SK-N-SH (cell line): ENCODE results near the gene SRXN1. TPM values are rescaled to one million over a fixed set of nuclear protein-coding genes. Genes with fewer than 3 reads are reported as not detected.

Experiments used
- CTCF ChIA-PET: fragments of 300-600, 350-600 bp; formaldehyde crosslinking; extraction: SDS; loops from one replicate; lab custom pipeline; 2021; lab: Yijun Ruan, JAX
- POLR2A ChIA-PET: fragments of 350-600 bp; sonication (Branson Sonifier 250); formaldehyde crosslinking; extraction: SDS; loops from one replicate; lab custom pipeline; 2020; ENCODE audit warnings: antibody characterized with exemption, inconsistent platforms; lab: Yijun Ruan, JAX
- DNase-seq: peaks from one replicate; pipeline ENCODE4 v3.0.0; 2012
- H2AFZ ChIP-seq: fragments of 200-600 bp; sonication (generic); 2 replicates; pipeline ENCODE4 v1.8.1; 2016; ENCODE audit warnings: antibody characterized with exemption, mild to moderate bottlenecking, low read depth
- H3F3A ChIP-seq: fragments of 200-600 bp; sonication (generic); replicated peaks from 2 replicates; pipeline ENCODE3; 2016; ENCODE audit warnings: antibody characterized with exemption, mild to moderate bottlenecking; ENCODE audit not compliant: insufficient read depth
- H3K27ac ChIP-seq, 2 experiments: fragments of 200-500 bp in 1 of 2; fragments of 200-600 bp in 1 of 2; sonication (Bioruptor generic) in 1 of 2; sonication (generic), shearing (Covaris generic) in 1 of 2; 2 replicates each; pipeline versions ENCODE4 v1.5.1 to v1.6.1; 2014 to 2016; ENCODE audit warnings: low read depth in 2 of 2, inconsistent platforms in 1 of 2, low read length in 1 of 2, mild to moderate bottlenecking in 1 of 2, mixed read lengths in 1 of 2
- H3K27me3 ChIP-seq: fragments of 200-600 bp; sonication (generic), shearing (Covaris generic); 2 replicates; pipeline ENCODE4 v1.6.1; 2016; ENCODE audit warnings: mixed run types; ENCODE audit not compliant: insufficient read depth
- H3K36me3 ChIP-seq, 2 experiments: fragments of 200-500 bp in 1 of 2; fragments of 200-600 bp in 1 of 2; sonication (Bioruptor generic) in 1 of 2; sonication (generic) in 1 of 2; replicated peaks in 1 of 2; 2 replicates each; pipeline versions ENCODE3 to v1.5.1; 2014 to 2016; ENCODE audit warnings: low read length in 1 of 2, mild to moderate bottlenecking in 1 of 2; ENCODE audit not compliant: insufficient read depth in 2 of 2, control insufficient read depth in 1 of 2
- H3K4me1 ChIP-seq, 2 experiments: fragments of 200-500 bp in 1 of 2; fragments of 200-600 bp in 1 of 2; sonication (Bioruptor generic) in 1 of 2; sonication (generic), shearing (Covaris generic) in 1 of 2; 2 replicates each; pipeline versions ENCODE4 v1.5.1 to v1.6.1; 2014 to 2016; ENCODE audit warnings: low read depth in 1 of 2, low read length in 1 of 2, mixed run types in 1 of 2; ENCODE audit not compliant: insufficient read depth in 2 of 2, control insufficient read depth in 1 of 2
- H3K4me2 ChIP-seq: fragments of 200-600 bp; sonication (generic), shearing (Covaris generic); 2 replicates; pipeline ENCODE4 v1.6.1; 2017; ENCODE audit warnings: mixed run types
- H3K4me3 ChIP-seq, 2 experiments: fragments of 200-500 bp in 1 of 2; fragments of 200-600 bp in 1 of 2; sonication (Bioruptor generic) in 1 of 2; sonication (generic), shearing (Covaris generic) in 1 of 2; 2 replicates each; pipeline versions ENCODE4 v1.5.1 to v1.8.1; 2014 to 2016; ENCODE audit warnings: low read depth in 2 of 2, inconsistent platforms in 1 of 2, low read length in 1 of 2, mild to moderate bottlenecking in 1 of 2, mixed read lengths in 1 of 2, moderate library complexity in 1 of 2
- H3K79me2 ChIP-seq: fragments of 200-600 bp; sonication (generic); 2 replicates; pipeline ENCODE4 v1.8.1; 2017; ENCODE audit warnings: mild to moderate bottlenecking; ENCODE audit not compliant: insufficient read depth
- H3K9ac ChIP-seq: fragments of 200-600 bp; sonication (generic); 2 replicates; pipeline ENCODE4 v1.6.1; 2017; ENCODE audit warnings: mixed run types
- H3K9me2 ChIP-seq: fragments of 200-600 bp; sonication (generic); 2 replicates; pipeline ENCODE4 v1.6.1; 2017; ENCODE audit warnings: mixed run types
- H3K9me3 ChIP-seq: fragments of 200-600 bp; sonication (generic); 2 replicates; pipeline ENCODE4 v1.6.1; 2017; ENCODE audit warnings: mixed run types, mild to moderate bottlenecking, moderate library complexity
- H4K20me1 ChIP-seq: fragments of 200-600 bp; sonication (generic); 2 replicates; pipeline ENCODE4 v1.6.1; 2017; ENCODE audit warnings: mild to moderate bottlenecking, mixed run types; ENCODE audit not compliant: insufficient read depth
- CHD2 ChIP-seq: fragments of 150-350 bp; IDR thresholded peaks from 2 replicates; pipeline ENCODE4 v1.6.1; 2018; ENCODE audit warnings: low read length; ENCODE audit not compliant: partially characterized antibody
- ELF1 ChIP-seq: IDR thresholded peaks from 2 replicates; pipeline ENCODE4 v1.4.0; 2012
- FOSL2 ChIP-seq: IDR thresholded peaks from 2 replicates; pipeline ENCODE4 v1.4.0; 2012; ENCODE audit warnings: low read depth, mild to moderate bottlenecking, moderate library complexity, borderline replicate concordance
- GATA2 ChIP-seq: sonication (generic); formaldehyde crosslinking; IDR thresholded peaks from 2 replicates; pipeline ENCODE4 v1.5.0; 2020; ENCODE audit warnings: mild to moderate bottlenecking, missing genetic modification reagents
- JUND ChIP-seq: IDR thresholded peaks from 2 replicates; pipeline ENCODE4 v1.4.0; 2012
- MEF2A ChIP-seq: IDR thresholded peaks from 2 replicates; pipeline ENCODE4 v1.4.0; 2012; ENCODE audit warnings: low read depth, borderline replicate concordance
- MXI1 ChIP-seq: IDR thresholded peaks from 2 replicates; pipeline ENCODE4 v1.6.1; 2012; ENCODE audit warnings: mild to moderate bottlenecking, low read depth, low read length, improper control_type of control experiment
- RXRA ChIP-seq: IDR thresholded peaks from 2 replicates; pipeline ENCODE4 v1.4.0; 2012; ENCODE audit warnings: low read depth, mild to moderate bottlenecking, borderline replicate concordance
- SIN3A ChIP-seq: IDR thresholded peaks from 2 replicates; pipeline ENCODE4 v1.6.1; 2012; ENCODE audit warnings: low read depth, mild to moderate bottlenecking, low read length, moderate library complexity, borderline replicate concordance
- SMC3 ChIP-seq: IDR thresholded peaks from 2 replicates; pipeline ENCODE4 v1.6.1; 2012; ENCODE audit warnings: low read depth, low read length, improper control_type of control experiment
- TAF1 ChIP-seq: IDR thresholded peaks from 2 replicates; pipeline ENCODE4 v1.6.1; 2012; ENCODE audit warnings: low read depth, mild to moderate bottlenecking, low read length, moderate library complexity, borderline replicate concordance
- TCF12 ChIP-seq: IDR thresholded peaks from 2 replicates; pipeline ENCODE4 v1.4.0; 2012
- WGBS: methylation state at CpG from one replicate; pipeline ENCODE4 v1.1.6; 2017; ENCODE audit warnings: low lambda C conversion rate; 5-methylcytosine and 5-hydroxymethylcytosine counted together
- polyA plus RNA-seq, 3 experiments: library from polyadenylated mRNA; depleted of rRNA; stranded (reverse); fragments of >200 nt; gene quantifications; 2 replicates each; pipeline ENCODE4 v1.2.3, GENCODE V29; 2012
- TF ChIP-seq, protein P1 (sequence below): IDR thresholded peaks from 2 replicates; pipeline ENCODE4 v1.4.0; 2012; ENCODE audit warnings: low read depth, borderline replicate concordance
- TF ChIP-seq, protein P2 (sequence below): fragments of 200-600 bp; sonication (generic); IDR thresholded peaks from 2 replicates; pipeline ENCODE4 v1.6.1; 2017; ENCODE audit warnings: antibody characterized with exemption, mild to moderate bottlenecking, moderate library complexity

The SRXN1 gene
- polyA plus RNA-seq, 1 of the 3 experiments (the other 2 are of a cell fraction) = 26.2 TPM

DNA sequence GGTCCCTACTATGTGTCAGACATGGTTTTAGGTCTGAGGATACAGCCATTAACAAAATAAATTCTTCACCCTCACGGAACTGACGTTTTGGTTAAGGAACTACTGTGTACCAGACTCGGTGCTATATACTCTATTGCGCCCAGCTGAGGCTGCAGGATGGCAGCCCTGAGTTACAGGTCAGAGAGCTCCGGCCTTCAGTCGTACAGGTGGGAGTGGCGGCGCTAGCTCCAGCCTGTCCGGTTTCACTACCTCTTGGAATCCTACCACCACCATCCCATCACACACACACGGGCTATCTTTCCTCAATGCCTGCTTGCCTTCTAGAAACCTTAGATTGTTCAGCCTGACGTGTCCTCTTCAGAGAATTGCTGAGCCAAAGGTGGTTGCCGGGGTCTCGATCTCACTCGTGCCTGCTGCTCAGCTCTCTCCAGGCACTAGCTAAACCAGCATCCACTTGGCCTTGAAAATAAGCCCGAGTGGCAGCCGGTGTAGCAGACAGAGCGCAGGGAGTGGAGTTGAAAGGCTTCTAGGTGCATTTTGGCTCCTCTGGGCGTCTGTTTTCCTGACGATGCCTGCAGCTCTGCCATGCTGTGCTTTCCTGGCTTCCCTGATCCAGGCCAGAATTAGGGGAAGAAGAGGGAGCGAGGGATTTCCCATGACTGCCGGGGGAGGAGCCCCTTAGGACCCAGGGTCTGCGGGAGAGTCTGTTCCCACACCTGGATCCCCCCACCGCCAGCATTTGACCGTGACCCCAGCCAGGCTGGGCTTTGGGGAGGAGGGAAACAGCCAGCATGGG is 41.8 kb downstream of the SRXN1 start:
- Histone ChIP-seq H3K27me3 (peaks cover 39% of the 10 kb centered on the region), H3K9me2 (no peaks in the 10 kb centered on the region), H3K4me3 (no peak overlapping the region), H3K4me1 (peaks cover 0 to 8% of the 10 kb centered on the region in 2 experiments; a peak in 1 of 4 replicates), H4K20me1 (no peaks in the 10 kb centered on the region), H3K9ac (no peak overlapping the region), H3K36me3 (no peaks in the 10 kb centered on the region), H3K9me3 (no peaks in the 10 kb centered on the region), H3K27ac (no peak overlapping the region), H3K4me2 (no peak overlapping the region), H3K79me2 (no peaks in the 10 kb centered on the region), H3F3A (no peaks in the 10 kb centered on the region), H2AFZ (no peak overlapping the region)
- WGBS = 61% methylated on average over 21 of the region's 24 CpGs
- TF ChIP-seq FOSL2 (no peak), GATA2 (CRISPR knock-in tag) (no peak), ELF1 (no peak), MXI1 (no peak), CHD2 (no peak), TCF12 (no peak), JUND (no peak), SMC3 (no peak), MEF2A (no peak), TAF1 (no peak), RXRA (no peak), SIN3A (no peak)
- TF ChIP-seq, protein P1, sequence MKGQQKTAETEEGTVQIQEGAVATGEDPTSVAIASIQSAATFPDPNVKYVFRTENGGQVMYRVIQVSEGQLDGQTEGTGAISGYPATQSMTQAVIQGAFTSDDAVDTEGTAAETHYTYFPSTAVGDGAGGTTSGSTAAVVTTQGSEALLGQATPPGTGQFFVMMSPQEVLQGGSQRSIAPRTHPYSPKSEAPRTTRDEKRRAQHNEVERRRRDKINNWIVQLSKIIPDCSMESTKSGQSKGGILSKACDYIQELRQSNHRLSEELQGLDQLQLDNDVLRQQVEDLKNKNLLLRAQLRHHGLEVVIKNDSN = no peak
- TF ChIP-seq, protein P2, sequence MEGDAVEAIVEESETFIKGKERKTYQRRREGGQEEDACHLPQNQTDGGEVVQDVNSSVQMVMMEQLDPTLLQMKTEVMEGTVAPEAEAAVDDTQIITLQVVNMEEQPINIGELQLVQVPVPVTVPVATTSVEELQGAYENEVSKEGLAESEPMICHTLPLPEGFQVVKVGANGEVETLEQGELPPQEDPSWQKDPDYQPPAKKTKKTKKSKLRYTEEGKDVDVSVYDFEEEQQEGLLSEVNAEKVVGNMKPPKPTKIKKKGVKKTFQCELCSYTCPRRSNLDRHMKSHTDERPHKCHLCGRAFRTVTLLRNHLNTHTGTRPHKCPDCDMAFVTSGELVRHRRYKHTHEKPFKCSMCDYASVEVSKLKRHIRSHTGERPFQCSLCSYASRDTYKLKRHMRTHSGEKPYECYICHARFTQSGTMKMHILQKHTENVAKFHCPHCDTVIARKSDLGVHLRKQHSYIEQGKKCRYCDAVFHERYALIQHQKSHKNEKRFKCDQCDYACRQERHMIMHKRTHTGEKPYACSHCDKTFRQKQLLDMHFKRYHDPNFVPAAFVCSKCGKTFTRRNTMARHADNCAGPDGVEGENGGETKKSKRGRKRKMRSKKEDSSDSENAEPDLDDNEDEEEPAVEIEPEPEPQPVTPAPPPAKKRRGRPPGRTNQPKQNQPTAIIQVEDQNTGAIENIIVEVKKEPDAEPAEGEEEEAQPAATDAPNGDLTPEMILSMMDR = no peak
- ChIA-PET POLR2A (no interaction called here), CTCF (interaction anchor here (0.9 to 1.9 kb wide), 6 partner anchors 8 to 128 kb away, joined by 3 to 9 read pairs (median 5); no protein-coding TSS in a partner anchor)
- no peak for DNase-seq
